DOHH2 (cell line): ENCODE data around the gene RFPL2.

ENCODE experiments used
- CTCF ChIP-seq: fragments of 200-600 bp; sonication (generic); IDR thresholded peaks from one replicate; pipeline ENCODE4 v1.5.1; 2014; ENCODE audit warnings: antibody characterized with exemption, mild to moderate bottlenecking, low read depth, low read length; ENCODE audit not compliant: poor library complexity, severe bottlenecking
- EZH2phosphoT487 ChIP-seq: fragments of 200-600 bp; sonication (generic); IDR thresholded peaks from 2 replicates; pipeline ENCODE4 v1.6.1; 2017; ENCODE audit warnings: borderline replicate concordance, mild to moderate bottlenecking, antibody characterized with exemption, low read length, moderate library complexity, mixed read lengths

GRCh38 chr22:32204040-32204855 lies 625 bp downstream of the RFPL2 start:
- TF ChIP-seq EZH2phosphoT487, result no peak
- TF ChIP-seq CTCF, result no peak
